H1 (cell line): ENCODE results near the gene APBA2. TPM values are rescaled to one million over a fixed set of nuclear protein-coding genes. Genes with fewer than 3 reads are reported as not detected.
A peak's percentile ranks its signal among the peaks of the same experiment; 100 is the strongest.

Source experiments
- CTCF ChIA-PET: fragments of 300-600 bp; sonication (Branson Sonifier 250); formaldehyde crosslinking; loops from one replicate; lab custom pipeline; 2021; ENCODE audit not compliant: partially characterized antibody; lab: Charles Lee
- POLR2A ChIA-PET: fragments of 300-600 bp; sonication (Branson Sonifier 250); formaldehyde crosslinking; loops from one replicate; lab custom pipeline; 2021; ENCODE audit warnings: inconsistent platforms; ENCODE audit not compliant: partially characterized antibody; lab: Charles Lee
- DNase-seq, 2 experiments: peaks; one replicate each; pipeline versions ENCODE4 v3.0.0 to v3.0.0-alpha.2; 2010 to 2022; ENCODE audit warnings: low spot score in 2 of 2, low read depth in 1 of 2, mixed read lengths in 1 of 2
- FAIRE-seq: peaks from 2 replicates; lab custom pipeline; 2011; peaks lifted over from hg19 to GRCh38; lab: Jason Lieb, UNC
- H2AFZ ChIP-seq: 2 replicates; pipeline ENCODE4 v1.8.1; 2012; ENCODE audit warnings: low read length, inconsistent platforms
- H2AK5ac ChIP-seq: 2 replicates; pipeline ENCODE4 v1.6.1; 2013; ENCODE audit warnings: low read depth, low read length
- H2BK120ac ChIP-seq: replicated peaks from 2 replicates; pipeline ENCODE3; 2013; ENCODE audit warnings: low read depth, low read length, inconsistent platforms
- H2BK12ac ChIP-seq: 2 replicates; pipeline ENCODE4 v1.6.1; 2013; ENCODE audit warnings: low read depth, low read length
- H2BK15ac ChIP-seq: 2 replicates; pipeline ENCODE4 v1.6.1; 2013; ENCODE audit warnings: low read length
- H2BK20ac ChIP-seq: 2 replicates; pipeline ENCODE4 v1.6.1; 2013; ENCODE audit warnings: low read length
- H2BK5ac ChIP-seq: 2 replicates; pipeline ENCODE4 v1.6.1; 2013; ENCODE audit warnings: low read depth, low read length
- H3K14ac ChIP-seq: 2 replicates; pipeline ENCODE4 v1.6.1; 2013; ENCODE audit warnings: inconsistent platforms; ENCODE audit not compliant: insufficient read length
- H3K18ac ChIP-seq: 2 replicates; pipeline ENCODE4 v1.6.1; 2013; ENCODE audit warnings: low read length; ENCODE audit errors: extremely low read depth
- H3K23ac ChIP-seq: 2 replicates; pipeline ENCODE4 v1.6.1; 2013; ENCODE audit warnings: inconsistent platforms; ENCODE audit not compliant: insufficient read length
- H3K23me2 ChIP-seq: 2 replicates; pipeline ENCODE4 v1.6.1; 2013; ENCODE audit warnings: low read depth, low read length
- H3K27ac ChIP-seq: 2 replicates; pipeline ENCODE4 v1.6.1; 2011; ENCODE audit warnings: low read depth, low read length, inconsistent platforms
- H3K27me3 ChIP-seq, 4 experiments: replicated peaks in 1 of 4; 1 replicate in 1 of 4; 2 replicates in 3 of 4; pipeline versions ENCODE4 v1.6.1 to v1.8.1; 2011 to 2013; ENCODE audit warnings: low read length in 3 of 4, mild to moderate bottlenecking in 3 of 4, inconsistent platforms in 2 of 4, mixed read lengths in 2 of 4, moderate library complexity in 1 of 4; ENCODE audit not compliant: control insufficient read depth in 3 of 4, insufficient read depth in 3 of 4; ENCODE audit errors: extremely low read depth in 1 of 4
- H3K36me3 ChIP-seq, 4 experiments: 2 replicates each; pipeline versions ENCODE4 v1.6.1 to v1.8.1; 2011 to 2013; ENCODE audit warnings: mild to moderate bottlenecking in 4 of 4, low read length in 3 of 4, moderate library complexity in 2 of 4, control low read depth in 1 of 4, inconsistent platforms in 1 of 4; ENCODE audit not compliant: insufficient read depth in 4 of 4, control insufficient read depth in 2 of 4
- H3K4ac ChIP-seq: replicated peaks from 2 replicates; pipeline ENCODE3; 2013; ENCODE audit warnings: low read length, low read depth, mixed read lengths, inconsistent platforms; ENCODE audit not compliant: insufficient read length
- H3K4me1 ChIP-seq, 4 experiments: replicated peaks in 1 of 4; 1 replicate in 1 of 4; 2 replicates in 3 of 4; pipeline versions ENCODE4 v1.6.1 to v1.8.1; 2011 to 2013; ENCODE audit warnings: low read length in 3 of 4, inconsistent platforms in 2 of 4, mixed read lengths in 1 of 4; ENCODE audit not compliant: insufficient read depth in 4 of 4, control insufficient read depth in 3 of 4
- H3K4me2 ChIP-seq, 2 experiments: 2 replicates each; pipeline versions ENCODE4 v1.6.1 to v1.8.1; 2011 to 2013; ENCODE audit warnings: low read depth in 2 of 2, low read length in 2 of 2, control low read depth in 1 of 2, inconsistent platforms in 1 of 2, mild to moderate bottlenecking in 1 of 2; ENCODE audit not compliant: insufficient read depth in 1 of 2
- H3K4me3 ChIP-seq, 4 experiments: fragments of 200-600, 300-600 bp in 1 of 4; sonication (generic), shearing (Covaris generic), sonication (Bioruptor Twin) in 1 of 4; 2 replicates each; pipeline versions ENCODE4 v1.5.1 to v1.8.1; 2011 to 2016; ENCODE audit warnings: low read length in 4 of 4, low read depth in 3 of 4, control low read depth in 2 of 4, inconsistent platforms in 2 of 4, mild to moderate bottlenecking in 2 of 4, mixed read lengths in 1 of 4, moderate library complexity in 1 of 4; ENCODE audit not compliant: insufficient read depth in 2 of 4; ENCODE audit errors: extremely low read depth in 1 of 4
- H3K56ac ChIP-seq: replicated peaks from 2 replicates; pipeline ENCODE3; 2013; ENCODE audit warnings: low read depth, mild to moderate bottlenecking, mixed read lengths, low read length, inconsistent platforms; ENCODE audit not compliant: insufficient read length
- H3K79me1 ChIP-seq: 2 replicates; pipeline ENCODE4 v1.6.1; 2013; ENCODE audit warnings: low read depth, low read length, control low read depth
- H3K79me2 ChIP-seq, 2 experiments: 2 replicates each; pipeline versions ENCODE4 v1.6.1 to v1.8.1; 2012 to 2013; ENCODE audit warnings: low read length in 2 of 2, mild to moderate bottlenecking in 2 of 2, inconsistent platforms in 1 of 2; ENCODE audit not compliant: insufficient read depth in 2 of 2, control insufficient read depth in 1 of 2
- H3K9ac ChIP-seq, 4 experiments: replicated peaks in 1 of 4; 1 replicate in 1 of 4; 2 replicates in 3 of 4; pipeline versions ENCODE4 v1.6.1 to v1.8.1; 2011 to 2013; ENCODE audit warnings: low read depth in 3 of 4, low read length in 3 of 4, control low read depth in 2 of 4, mild to moderate bottlenecking in 2 of 4, moderate library complexity in 2 of 4, inconsistent platforms in 1 of 4; ENCODE audit errors: extremely low read depth in 1 of 4
- H3K9me3 ChIP-seq, 2 experiments: 2 replicates each; pipeline versions ENCODE4 v1.6.1 to v1.8.1; 2012 to 2013; ENCODE audit warnings: mild to moderate bottlenecking in 2 of 2, moderate library complexity in 2 of 2, control low read depth in 1 of 2, inconsistent platforms in 1 of 2, low read depth in 1 of 2, low read length in 1 of 2, mixed read lengths in 1 of 2; ENCODE audit not compliant: insufficient read depth in 2 of 2
- H4K20me1 ChIP-seq, 2 experiments: replicated peaks in 1 of 2; 2 replicates each; pipeline versions ENCODE3 to v1.8.1; 2011 to 2013; ENCODE audit warnings: inconsistent platforms in 2 of 2, low read length in 2 of 2, mild to moderate bottlenecking in 1 of 2; ENCODE audit not compliant: insufficient read depth in 2 of 2, control insufficient read depth in 1 of 2
- H4K5ac ChIP-seq: 2 replicates; pipeline ENCODE4 v1.6.1; 2013; ENCODE audit warnings: low read length, low read depth, mixed read lengths, inconsistent platforms; ENCODE audit not compliant: insufficient read length
- H4K8ac ChIP-seq: 2 replicates; pipeline ENCODE4 v1.8.0; 2013; ENCODE audit warnings: mild to moderate bottlenecking, moderate library complexity, low read length, inconsistent platforms; ENCODE audit not compliant: insufficient read depth; ENCODE audit errors: extremely low read depth
- H4K91ac ChIP-seq: replicated peaks from 2 replicates; pipeline ENCODE3; 2013; ENCODE audit warnings: low read length, mixed read lengths, inconsistent platforms; ENCODE audit not compliant: insufficient read length
- CBX8 ChIP-seq: fragments of 300-800, 300-1000 bp; sonication (generic); IDR thresholded peaks from 2 replicates; pipeline ENCODE4 v1.7.1; 2016; ENCODE audit warnings: low read depth, low read length, borderline replicate concordance
- CHD1 ChIP-seq: IDR thresholded peaks from 2 replicates; pipeline ENCODE4 v1.6.1; 2012; ENCODE audit warnings: low read depth, low read length, improper control_type of control experiment
- CREB1 ChIP-seq: IDR thresholded peaks from 2 replicates; pipeline ENCODE4 v1.6.1; 2012; ENCODE audit warnings: inconsistent platforms
- FOSL1 ChIP-seq: IDR thresholded peaks from 2 replicates; pipeline ENCODE4 v1.6.1; 2011; ENCODE audit warnings: mild to moderate bottlenecking, low read depth, low read length, moderate library complexity; ENCODE audit not compliant: insufficient read depth
- HDAC6 ChIP-seq: IDR thresholded peaks from one replicate; pipeline ENCODE4 v1.7.1; 2012; ENCODE audit warnings: low read depth, mild to moderate bottlenecking, inconsistent platforms, low read length, moderate library complexity
- PHF8 ChIP-seq: fragments of 200-600 bp; sonication (generic); conservative IDR thresholded peaks from 2 replicates; pipeline ENCODE4 v1.7.1; 2012; ENCODE audit warnings: low read depth, mild to moderate bottlenecking, inconsistent platforms, low read length, moderate library complexity
- RBBP5 ChIP-seq: IDR thresholded peaks from 2 replicates; pipeline ENCODE4 v1.7.1; 2012; ENCODE audit warnings: low read depth, mild to moderate bottlenecking, inconsistent platforms, low read length, moderate library complexity, borderline replicate concordance
- SIN3A ChIP-seq, 2 experiments: IDR thresholded peaks in 1 of 2; conservative IDR thresholded peaks in 1 of 2; 2 replicates each; pipeline ENCODE4 v1.6.1; 2011 to 2012; ENCODE audit warnings: low read length in 2 of 2, improper control_type of control experiment in 1 of 2, low read depth in 1 of 2, mild to moderate bottlenecking in 1 of 2
- SIRT6 ChIP-seq: IDR thresholded peaks from one replicate; pipeline ENCODE4 v1.7.1; 2012; ENCODE audit warnings: low read length, inconsistent platforms
- SIX5 ChIP-seq: IDR thresholded peaks from 2 replicates; pipeline ENCODE4 v1.6.1; 2011; ENCODE audit warnings: mild to moderate bottlenecking, low read depth, low read length
- SP4 ChIP-seq: IDR thresholded peaks from 2 replicates; pipeline ENCODE4 v1.6.1; 2012; ENCODE audit warnings: low read length, inconsistent platforms
- TBP ChIP-seq: IDR thresholded peaks from 2 replicates; pipeline ENCODE4 v1.6.1; 2011; ENCODE audit warnings: low read depth, low read length, improper control_type of control experiment
- TCF12 ChIP-seq: IDR thresholded peaks from 2 replicates; pipeline ENCODE4 v1.6.1; 2011; ENCODE audit warnings: low read depth, mild to moderate bottlenecking, low read length
- WGBS, 2 experiments: shearing (Covaris generic) in 1 of 2; methylation state at CpG; one replicate each; pipeline versions ENCODE4 v1.1.6 to v1.1.7; 2013 to 2015; ENCODE audit warnings: low lambda C conversion rate in 2 of 2, mixed read lengths in 2 of 2, inconsistent platforms in 1 of 2, low coverage in 1 of 2, missing lambda C conversion rate in 1 of 2; ENCODE audit not compliant: insufficient replicate concordance in 2 of 2, insufficient coverage in 1 of 2, insufficient read length in 1 of 2; ENCODE audit errors: extremely low coverage in 1 of 2, missing lambda C conversion rate in 1 of 2; 5-methylcytosine and 5-hydroxymethylcytosine counted together
- polyA plus RNA-seq, 7 experiments: library from polyadenylated mRNA; depleted of rRNA in 3 of 7; stranded (reverse) in 5 of 7; unstranded in 2 of 7; fragments of >200 nt in 5 of 7; fragments of 200-250 nt in 2 of 7; gene quantifications; 1 replicate in 5 of 7; 2 replicates in 1 of 7; 4 replicates in 1 of 7; pipeline versions ENCODE4 v1.2.1 to v1.2.3, GENCODE V29; 2011 to 2013; ENCODE audit warnings: missing spikeins in 2 of 7, mixed read lengths in 2 of 7
- total RNA-seq: library from RNA; stranded (reverse); fragmentation: NEBNext Ultra II Directional; extraction: Animal tissue kit (Norgen Biotek cat#: 25700); gene quantifications from 2 replicates; pipeline ENCODE4 v1.2.1, GENCODE V29; 2021

The APBA2 gene
- total and polyA plus RNA-seq, 2 of the 8 experiments (the other 6 are each of a cell fraction or from before 2014, with no cell fraction given): 15.5 to 19.0 TPM

- Histone ChIP-seq H3K36me3 (no peaks in the 10 kb centered on the region), H4K91ac (no peak overlapping the region), H2AK5ac (no peak overlapping the region), H4K8ac (no peak overlapping the region), H4K5ac (no peak overlapping the region), H3K27ac (no peak overlapping the region), H2BK12ac (no peak overlapping the region), H2BK15ac (no peak overlapping the region), H4K20me1 (peaks cover 0 to 2% of the 10 kb centered on the region in 2 experiments), H3K27me3 (no peaks in the 10 kb centered on the region), H3K4me2 (no peak overlapping the region), H3K14ac (no peak overlapping the region), H2BK20ac (no peak overlapping the region), H2BK5ac (no peak overlapping the region), H3K4me1 (no peaks in the 10 kb centered on the region), H3K56ac (no peak overlapping the region), H2AFZ (no peak overlapping the region), H3K18ac (no peak overlapping the region), H2BK120ac (no peak overlapping the region), H3K79me2 (no peaks in the 10 kb centered on the region), H3K79me1 (no peaks in the 10 kb centered on the region), H3K23ac (no peak overlapping the region), H3K4ac (no peak overlapping the region), H3K23me2 (no peaks in the 10 kb centered on the region), H3K9me3 (no peaks in the 10 kb centered on the region), H3K4me3 (no peak overlapping the region), H3K9ac (no peak overlapping the region)
- FAIRE-seq (peak; percentile 19), DNase-seq (no peak)
- ChIA-PET CTCF (interaction anchor here (0.6 to 2.6 kb wide), 15 partner anchors 10 to 128 kb away, joined by 3 to 18 read pairs (median 4); no protein-coding TSS in a partner anchor), POLR2A (no interaction called here)
- 81% methylated on average over 7 of the region's 7 CpGs; no CpG with 5 or more reads in 1 of the 2 experiments for WGBS, 2 experiments
- TF ChIP-seq SP4 (no peak), SIN3A (conservative IDR thresholded peaks at IDR 0.05 in 1 of 2, IDR thresholded peaks at IDR 0.05 in 1 of 2; ENCODE audit: low read depth in 1 of 2, low read length in 2 of 2) (no peak), CREB1 (no peak), TBP (no peak), HDAC6 (no peak), SIX5 (no peak), SIRT6 (no peak), FOSL1 (no peak), TCF12 (no peak), CHD1 (no peak), PHF8 (no peak), CBX8 (no peak), RBBP5 (no peak)
These were observed 88.4 kb downstream of the APBA2 start for GRCh38 chr15:28974142-28974541.
